GM18861 (cell line): Measurements from ENCODE around the gene DPM3.
"Not testable (repeated sequence)": the region's sequence is repeated elsewhere in the genome, so short reads cannot be mapped to it uniquely, and the experiment has no call there.

Experiments
- ATAC-seq: cut with Tn5 transposase; IDR thresholded peaks from one replicate; pipeline ENCODE4 v1.9.1; 2021; ENCODE audit not compliant: unreplicated experiment

The DPM3 gene

DNA sequence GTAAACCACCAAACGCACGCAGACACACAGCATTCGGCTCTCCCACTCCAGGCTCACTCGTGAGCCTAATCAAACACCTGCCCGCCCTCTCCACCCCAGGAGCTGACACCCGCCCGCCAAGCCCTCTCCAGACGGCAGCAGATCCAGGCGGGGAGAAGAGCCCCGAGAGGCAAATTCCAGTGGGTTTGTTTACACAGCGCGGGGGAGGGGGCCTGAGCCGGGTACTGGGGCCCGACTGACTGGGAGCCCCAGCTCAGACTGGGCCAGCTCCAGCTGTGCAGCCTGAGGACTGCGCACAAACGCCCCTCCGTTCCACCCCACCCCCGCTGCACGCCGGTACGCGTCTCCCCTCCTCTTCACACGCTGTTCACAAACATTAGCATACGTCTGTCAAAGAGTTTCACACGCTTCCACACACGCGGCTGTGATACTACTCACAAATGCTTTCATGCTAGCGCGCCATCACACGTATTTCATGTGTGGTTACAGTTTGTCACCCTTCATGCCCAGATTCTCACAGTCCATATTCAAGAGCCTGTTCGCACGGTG is 13.7 kb downstream of the DPM3 start:
- ATAC-seq: no peak

DNA sequence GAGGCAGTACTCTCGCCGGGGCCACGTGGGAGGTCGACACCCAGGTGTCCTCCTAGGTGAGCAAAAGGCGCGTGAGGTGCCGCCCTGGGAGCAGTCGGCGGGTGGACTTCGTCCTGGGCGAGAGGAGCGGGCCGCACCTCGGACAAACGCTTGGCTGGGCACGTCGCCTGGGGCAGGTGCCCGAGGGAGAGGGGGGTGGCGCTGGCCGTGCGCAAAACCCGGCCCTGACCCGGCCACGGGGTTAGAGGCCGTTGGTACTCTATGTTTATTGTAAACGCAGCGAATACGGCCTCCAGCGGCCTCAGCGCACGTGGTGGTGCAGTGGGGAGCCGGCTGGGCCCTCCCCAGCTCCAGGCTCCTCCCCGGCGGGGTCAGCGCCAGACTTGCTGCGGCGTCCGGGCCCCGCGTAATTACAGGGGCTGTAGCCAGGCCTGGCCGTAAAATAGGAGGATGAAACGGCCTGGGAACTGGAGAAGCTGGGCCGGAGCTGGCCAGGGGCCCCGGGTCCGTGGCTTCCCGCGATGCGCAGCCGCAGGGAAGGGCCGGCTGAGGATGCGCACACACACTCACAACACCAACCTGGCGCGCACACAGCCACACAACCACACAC is 14.3 kb downstream of the DPM3 start:
- no peak for ATAC-seq

DNA sequence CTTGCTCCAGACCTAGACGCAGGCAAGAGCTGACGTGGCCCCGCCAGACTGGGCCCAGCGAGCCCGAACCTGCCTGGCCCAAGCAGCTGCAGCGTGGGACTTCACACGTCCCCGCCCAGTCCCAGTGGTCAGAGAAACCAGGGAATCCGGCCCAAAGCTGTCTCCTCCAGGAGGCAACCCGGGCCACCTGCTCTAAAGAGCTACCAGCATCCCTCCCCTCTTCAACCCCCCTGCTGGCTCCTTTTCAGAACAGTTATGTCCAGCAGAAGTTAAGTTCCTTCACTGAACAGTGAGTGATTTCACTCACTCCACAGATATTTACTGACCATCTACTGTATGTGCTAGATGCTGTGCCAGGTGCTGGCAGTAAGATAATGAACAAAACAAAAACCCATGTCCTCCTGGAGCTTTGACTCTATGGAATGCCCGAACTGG is 14.8 kb downstream of the DPM3 start:
- no peak for ATAC-seq

DNA sequence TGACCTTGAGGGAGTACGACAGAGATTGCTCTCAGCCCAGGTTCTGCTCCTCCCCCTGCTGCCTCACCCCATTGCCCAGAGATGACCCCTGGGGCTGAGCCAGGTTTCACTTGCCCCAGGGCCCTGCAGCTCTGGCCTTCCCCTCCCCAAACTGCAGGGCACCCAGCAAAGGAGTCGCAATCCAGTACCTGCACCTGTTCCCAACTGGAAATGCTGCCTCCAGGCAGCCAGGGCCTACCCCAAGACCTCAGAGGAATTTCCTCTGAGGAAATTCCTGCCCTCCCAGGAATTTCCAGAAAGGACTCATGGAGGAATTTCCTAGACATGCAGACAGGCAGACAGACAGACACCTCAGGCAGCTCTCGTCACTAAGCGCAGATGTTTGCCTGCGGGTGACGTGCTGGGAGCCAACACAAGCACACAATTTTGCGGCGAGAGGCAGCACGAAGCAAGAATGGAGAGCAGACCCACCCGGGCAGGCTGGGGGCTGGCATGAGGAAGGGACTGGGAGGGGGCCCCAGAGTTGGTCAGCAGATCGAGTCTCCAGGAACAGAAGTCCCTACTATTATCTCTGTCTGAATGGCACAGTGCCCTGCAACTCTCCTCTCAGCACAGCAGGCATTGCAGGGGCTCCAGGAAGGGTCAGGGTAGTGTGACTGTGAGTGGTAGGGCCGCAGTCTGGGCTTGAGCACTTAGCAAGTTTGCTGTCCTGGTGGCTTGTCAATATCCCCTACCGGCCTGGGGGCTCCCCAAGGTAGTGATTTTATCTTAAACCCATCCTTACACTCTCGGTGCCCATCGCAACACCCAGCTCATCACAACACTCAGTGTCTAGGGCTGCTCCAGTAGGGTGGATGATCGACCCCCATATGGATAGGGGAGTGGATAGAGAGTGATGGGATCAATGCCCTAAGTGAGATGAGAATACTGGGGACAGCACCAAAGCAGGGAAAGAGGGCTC is 15.5 kb downstream of the DPM3 start:
- no peak for ATAC-seq

DNA sequence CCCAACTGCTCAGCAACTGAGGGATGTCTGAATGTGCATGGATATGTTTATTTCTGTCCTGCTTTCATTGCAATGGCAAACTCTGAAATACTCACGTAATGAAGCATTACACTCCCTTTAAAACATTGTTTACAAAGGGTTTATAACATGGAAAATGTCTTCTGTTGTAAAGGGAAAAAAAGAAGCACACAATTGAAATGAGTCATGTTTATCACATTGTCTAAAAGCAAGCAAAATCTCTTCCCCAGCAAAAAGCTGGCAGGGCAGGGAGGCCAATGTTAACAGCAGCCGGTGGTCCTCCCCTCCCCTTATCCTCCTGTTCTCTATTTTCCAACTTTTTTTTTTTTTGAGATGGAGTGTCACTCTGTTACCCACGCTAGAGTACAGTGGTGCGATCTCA is 16.5 kb downstream of the DPM3 start:
- no peak for ATAC-seq

DNA sequence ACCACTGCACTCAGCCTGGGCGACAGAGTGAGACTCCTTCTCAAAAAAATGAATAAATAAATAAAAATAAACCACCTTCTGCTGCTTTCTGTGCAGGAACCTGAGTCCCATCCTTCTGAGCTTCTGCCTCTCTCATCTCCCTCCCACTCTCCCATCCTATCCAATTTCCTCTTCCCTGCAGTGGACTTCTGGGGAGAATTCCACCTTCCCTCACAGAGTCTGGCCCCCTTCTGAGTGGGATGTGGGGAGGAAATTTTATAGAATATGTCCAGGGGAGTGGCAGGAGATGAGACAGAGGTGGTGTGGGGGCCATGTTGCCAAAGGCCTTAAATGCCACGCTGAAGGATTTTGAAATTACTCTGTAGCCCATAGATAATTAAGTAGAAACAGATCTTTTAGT is 18.0 kb downstream of the DPM3 start:
- ATAC-seq: no peak

DNA sequence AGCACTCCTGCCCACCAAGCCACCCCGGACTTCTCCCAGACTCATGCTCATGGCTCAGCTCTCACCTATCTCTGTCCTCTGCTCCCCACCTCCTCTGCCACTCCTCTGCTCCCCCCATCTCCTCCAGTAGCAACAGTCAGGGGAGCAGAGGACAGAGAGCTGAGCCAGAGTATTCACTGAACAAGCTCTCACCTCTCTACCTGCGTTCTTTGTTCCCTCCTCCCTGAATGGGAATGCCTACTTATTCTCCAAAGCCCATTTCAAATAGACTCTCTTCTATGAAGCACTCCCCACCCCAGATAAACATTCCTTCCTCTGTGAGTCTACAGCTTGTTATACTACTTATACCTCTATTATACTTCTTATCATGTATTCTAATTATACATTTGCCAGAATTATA is 19.1 kb downstream of the DPM3 start:
- no peak for ATAC-seq

DNA sequence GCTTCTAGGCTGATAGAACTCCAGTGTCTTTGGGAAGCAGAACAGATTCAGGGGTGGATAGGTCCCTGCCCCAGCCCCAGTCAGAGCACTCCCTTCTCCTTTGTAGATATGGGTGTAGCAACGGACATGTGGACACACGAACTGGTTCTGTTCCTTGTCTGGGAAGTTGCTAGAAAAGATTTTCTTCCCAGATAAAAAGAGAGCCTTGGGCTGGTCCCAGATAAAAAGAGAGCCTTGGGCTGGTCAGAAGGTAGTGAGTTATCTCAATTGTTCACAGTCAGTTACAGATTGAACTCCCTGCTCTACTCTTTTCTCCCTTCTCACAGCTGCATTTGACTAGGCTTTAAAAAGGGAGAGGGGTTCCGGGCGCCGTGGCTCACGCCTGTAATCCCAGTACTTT is 20.1 kb downstream of the DPM3 start:
- ATAC-seq: no peak

DNA sequence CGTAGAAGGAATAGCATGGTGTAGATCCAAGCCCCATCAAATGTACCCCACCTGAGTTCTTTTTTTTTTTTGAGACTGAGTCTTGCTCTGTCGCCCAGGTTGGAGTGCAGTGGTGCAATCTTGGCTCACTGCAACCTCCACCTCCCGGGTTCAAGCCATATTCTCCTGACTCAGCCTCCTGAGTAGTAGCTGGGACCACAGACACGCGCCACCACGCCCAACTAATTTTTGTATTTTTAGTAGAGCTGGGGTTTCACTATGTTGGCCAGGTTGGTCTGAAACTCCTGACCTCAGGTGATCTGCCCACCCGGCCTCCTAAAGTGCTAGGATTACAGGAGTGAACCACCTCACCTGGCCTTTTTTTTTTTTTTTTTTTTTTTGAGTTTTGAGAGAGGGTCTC is 22.2 kb downstream of the DPM3 start:
- ATAC-seq: not testable (repeated sequence)

DNA sequence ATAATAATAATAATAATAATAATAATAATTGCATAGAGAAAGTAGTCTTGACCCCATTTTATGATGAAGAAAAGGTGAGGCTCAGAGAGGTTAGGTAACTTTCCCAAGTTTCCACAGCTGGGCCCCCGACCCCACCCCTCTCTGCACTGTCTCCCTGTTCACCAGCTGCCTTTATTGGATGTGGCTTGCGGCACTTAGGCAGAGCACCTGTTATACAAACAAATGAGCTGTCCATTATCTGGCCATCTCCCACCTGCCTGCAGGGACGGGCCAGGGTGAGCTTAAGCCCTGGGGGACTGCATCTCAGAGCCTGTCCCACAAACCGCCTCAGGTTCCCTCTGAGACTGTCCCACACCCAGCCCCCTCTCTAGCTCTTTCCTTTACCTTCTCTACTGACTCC is 22.7 kb downstream of the DPM3 start:
- no peak for ATAC-seq

DNA sequence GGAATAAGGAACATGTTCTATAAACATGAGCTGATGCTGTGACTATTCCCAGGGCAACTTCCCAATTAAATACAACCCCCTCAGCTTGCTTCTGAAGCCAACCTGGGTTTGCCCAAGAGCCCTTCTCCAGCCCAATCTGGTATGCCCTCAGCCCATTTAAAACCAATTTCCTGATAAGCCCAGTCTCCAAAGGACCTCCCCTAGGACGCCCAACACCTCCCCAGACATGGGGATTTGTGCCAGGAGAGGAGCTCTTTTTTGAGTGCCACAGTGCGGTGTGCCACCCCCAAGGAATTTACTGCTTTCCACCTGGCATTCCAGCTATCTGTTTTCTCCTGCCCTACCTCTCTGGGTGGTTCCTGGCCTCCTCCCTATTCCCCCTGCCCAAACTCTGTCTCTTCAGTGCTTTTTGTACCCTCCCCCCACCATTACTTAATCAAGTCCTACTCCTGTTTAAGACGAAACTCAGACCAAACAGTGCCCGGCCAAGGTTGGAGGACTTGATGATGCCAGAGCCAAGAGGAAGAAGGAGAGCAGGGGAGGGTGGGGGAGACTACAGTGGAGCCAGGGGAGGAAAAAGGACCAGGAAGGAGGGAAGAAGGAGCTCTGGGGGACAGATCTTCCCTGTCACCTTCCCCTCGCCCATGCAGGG is 24.1 kb downstream of the DPM3 start:
- no peak for ATAC-seq

DNA sequence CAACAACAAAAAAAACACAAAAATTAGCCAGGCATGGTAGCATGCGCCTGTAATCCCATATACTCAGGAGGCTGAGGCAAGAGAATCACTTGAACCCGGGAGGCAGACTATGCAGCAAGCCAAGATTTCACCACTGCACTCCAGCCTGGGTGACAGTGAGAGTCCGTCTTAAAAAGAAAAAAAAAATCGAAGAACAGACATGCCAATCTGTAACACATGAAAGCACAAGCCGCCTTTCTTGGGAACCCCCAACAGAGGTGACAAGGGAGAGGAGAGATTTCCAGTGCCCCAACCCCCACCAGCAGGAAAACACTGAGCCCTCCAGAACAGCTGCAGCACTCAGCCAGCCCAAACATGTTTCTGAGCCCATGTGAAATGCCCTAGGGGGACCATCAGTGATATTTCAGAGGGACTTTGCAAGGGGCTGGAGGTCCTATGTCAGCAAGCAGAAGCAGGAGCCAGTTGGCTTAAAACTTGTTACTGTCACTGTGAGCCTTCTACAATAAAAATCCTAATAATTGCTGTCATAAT is 26.8 kb downstream of the DPM3 start:
- no peak for ATAC-seq

DNA sequence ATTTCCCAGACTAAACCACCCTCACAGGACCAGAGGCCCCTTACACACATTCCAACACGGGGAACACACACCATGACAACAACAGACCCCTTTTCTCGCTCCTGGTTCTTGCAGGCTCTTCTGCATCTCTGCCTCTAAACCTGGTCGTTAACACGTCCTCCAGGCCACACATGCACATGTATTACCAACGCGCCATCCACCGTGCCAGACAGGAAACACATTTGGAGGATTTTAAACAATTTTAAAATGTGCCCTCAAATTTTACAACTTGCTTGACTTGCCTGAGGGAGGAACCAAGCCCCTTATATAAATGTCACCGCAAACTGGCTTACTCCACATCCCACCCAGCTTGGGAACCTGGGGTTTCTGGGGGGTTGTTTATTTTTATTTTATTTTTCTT is 29.5 kb downstream of the DPM3 start:
- ATAC-seq: no peak

DNA sequence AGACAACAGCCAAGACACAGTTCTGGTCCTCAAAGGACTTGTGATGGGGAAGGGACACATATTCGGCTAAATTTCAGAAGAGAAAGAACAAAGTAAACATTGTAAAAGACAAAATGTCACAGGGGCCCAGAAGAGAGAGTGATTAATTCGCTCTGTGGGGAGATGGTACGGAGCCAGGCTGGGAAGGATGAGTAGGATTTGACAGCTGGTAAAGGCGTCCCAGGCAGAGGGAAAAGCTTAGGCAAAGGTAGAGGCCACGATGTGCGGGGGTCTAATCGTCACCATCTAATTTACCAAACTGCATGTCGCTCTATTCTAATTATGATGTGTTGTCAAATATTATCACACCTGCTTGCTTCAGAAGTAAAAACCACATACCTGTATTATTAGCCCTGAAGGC is 29.9 kb downstream of the DPM3 start:
- ATAC-seq: no peak

DNA sequence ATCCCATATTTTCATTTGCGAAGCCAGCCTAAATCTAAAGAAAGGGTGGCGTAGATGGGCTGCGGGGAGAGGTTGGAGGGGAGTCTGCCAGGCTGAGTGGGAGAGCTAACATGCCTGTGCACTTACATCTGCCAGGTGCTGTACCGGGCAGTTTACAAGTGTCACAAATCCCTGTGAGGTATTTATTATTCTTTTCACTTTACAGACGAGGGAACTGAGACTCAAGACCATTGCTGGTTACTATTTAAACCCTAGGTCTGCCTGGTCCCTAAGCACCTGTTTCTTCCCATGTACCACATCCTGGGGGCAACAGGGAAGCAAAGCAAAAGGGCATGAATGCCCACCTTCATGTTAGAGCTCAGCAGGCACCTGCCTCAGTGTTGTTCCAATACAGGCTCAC is 32.0 kb downstream of the DPM3 start:
- no peak for ATAC-seq

DNA sequence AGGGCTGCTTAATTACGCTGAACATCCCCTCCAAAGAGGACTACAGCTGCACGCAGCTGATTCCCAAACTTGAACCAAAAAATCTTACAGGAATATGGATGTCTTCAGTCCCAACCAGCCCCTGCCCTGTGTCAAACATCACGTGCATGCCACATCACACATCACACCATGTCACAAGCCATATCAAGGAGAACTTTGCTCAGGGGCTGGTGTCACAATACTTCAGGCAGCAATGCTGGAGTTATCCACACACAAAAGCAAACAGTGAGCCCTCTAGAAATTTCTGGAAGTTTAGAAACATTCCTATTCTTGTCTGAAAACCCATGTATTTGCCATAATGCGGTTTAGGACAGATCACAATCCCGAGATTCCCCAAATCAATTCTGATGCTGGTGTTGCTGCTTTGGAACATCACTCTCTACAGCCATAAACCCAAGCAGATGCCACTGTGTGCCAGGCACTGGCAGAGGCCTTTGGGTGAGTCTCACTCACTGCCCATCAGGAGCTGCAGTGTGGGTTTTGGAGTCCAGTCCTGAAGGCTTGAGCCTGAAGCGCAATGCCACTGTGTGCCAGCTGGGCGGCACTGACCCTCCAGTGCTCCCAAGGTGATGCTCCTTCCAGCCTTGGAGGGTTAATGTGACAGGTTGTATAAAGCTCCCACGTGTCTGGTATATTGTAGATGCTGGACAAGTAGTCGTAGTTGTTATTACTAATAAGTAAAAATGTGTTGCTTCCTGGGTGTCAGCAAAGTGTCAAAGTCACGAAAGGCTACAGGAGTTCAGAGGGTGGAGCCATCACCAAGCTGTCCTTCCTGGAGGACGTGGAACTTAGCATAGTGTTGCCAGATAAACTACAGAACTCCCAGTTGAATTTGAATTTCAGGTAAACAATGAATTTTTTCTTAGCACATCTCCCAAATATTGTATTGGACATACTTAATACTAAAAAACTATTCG is 32.7 kb downstream of the DPM3 start:
- ATAC-seq: no peak

DNA sequence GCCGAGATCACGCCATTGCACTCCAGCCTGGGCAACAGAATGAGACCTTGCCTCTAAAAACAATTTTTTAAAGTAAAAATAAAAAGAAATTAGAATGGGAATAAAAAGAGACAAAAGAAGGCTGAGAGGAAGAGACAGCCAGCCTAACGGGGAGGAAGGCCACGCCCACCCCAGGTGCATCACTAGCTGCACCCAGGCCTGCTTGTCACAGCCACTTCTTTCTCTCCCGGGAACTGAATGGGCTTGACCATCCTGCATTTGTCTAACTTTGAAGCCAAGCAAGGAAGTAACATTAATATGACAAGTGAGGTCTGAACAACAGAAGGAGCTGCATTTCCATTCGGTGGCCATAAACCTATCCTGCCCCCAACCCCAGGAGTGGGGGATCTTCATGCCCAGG is 33.5 kb downstream of the DPM3 start:
- ATAC-seq: no peak

DNA sequence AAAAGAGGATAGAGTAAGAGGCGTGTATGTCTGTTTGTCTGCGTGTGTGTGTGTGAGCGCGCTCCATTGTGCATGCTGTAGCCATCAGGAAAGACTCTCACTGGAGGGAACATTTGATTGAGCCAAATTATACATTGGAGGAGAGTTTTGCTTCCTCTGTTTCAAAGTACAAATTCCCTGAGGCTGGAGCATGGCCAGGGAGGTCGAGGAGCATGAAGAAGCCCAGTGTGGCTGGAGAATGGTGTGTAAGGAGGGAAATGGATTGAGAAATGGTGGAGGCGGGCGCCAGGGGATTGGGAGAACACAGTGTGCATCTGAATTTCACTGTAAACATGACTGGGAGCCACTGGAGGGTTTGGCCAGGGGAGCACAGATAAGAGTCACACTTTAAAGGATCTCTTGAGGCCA is 34.7 kb downstream of the DPM3 start:
- ATAC-seq: no peak

DNA sequence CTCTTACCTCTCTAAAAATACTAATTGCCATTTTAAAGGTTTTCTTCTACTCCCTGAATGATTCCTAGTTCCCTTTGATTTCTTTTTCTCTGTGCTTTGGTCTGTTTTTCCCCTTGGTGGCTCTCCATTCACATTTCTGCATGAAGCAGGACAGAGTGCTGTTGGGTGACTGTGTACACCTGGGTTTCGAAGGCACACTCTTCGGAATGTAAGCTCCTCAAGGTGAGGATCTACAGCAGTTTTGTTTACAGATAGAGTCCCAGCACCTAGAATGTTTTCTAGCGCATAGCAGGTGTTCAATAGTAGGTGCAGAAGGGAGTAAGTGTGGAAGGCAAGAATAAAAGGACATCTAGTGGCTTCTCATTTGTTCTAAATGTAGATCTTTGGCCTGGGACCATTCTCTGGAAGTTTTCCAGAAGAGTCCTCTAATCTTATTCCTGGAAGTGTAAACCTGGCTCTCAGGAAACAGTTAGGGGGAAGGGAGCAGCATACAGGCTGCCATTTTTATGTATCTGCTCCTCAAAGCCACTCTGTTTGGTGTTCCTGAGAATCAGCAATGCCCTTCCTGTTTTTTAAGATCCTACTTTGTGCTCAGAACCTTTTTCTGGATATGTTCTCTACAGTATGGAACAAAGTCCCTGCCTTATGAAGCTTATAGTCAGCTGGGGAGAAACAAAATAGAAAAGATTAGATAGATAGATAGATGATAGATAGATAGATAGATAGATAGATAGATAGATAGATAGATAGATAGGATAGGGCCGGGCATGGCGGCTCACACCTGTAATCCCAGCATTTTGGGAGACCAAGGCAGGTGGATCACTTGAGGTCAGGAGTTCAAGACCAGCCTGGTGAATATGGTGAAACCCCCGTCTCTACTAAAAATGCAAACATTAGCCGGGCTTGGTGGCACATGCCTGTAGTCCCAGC is 35.5 kb downstream of the DPM3 start:
- no peak for ATAC-seq
